ENCODE measurements around the gene ARPC1B. TPM values are rescaled to one million over a fixed set of nuclear protein-coding genes. Genes with fewer than 3 reads are reported as not detected.
"Not testable (repeated sequence)": the region's sequence is repeated elsewhere in the genome, so short reads cannot be mapped to it uniquely, and the experiment has no call there.

Gene ARPC1B
- total RNA-seq, 1 donor from 2014 or later, result 888 TPM

- no peak for DNase-seq (ENCODE audit: low read depth, low spot score)
Observed at GRCh38 chr7:99368750-99369389, 5.7 kb upstream of the ARPC1B start.

DNA sequence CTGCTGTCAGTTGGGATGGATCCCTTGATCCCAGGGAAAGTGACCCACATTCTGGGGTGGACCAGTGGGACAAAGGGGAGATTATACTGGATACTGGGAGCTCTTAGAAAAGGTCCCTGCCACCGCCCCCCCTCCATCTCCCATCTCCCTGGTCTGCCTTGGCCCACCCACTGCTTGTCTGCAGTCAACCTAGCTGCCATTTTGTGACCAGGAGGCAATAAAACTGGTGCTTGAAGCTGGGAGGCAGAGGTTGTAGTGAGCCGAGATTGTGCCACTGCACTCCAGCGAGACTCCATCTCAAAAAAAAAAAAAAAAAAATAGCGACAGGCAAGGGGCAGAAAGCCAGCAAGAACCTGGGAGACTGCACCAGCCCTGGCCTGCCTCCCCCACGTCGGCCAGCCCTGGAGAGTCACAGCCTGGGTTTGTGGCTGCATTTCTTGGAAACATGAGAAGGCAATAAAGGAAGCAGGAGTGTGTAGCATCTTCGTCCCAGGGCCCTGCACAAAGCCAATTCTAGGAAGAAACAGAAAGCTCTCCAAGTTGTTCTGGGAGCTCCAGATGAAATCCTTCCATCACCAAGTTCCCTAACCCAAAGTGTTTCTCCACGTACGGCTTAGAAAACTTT is 4.7 kb upstream of the ARPC1B start:
- DNase-seq (ENCODE audit: low read depth, low spot score), result no peak

DNA sequence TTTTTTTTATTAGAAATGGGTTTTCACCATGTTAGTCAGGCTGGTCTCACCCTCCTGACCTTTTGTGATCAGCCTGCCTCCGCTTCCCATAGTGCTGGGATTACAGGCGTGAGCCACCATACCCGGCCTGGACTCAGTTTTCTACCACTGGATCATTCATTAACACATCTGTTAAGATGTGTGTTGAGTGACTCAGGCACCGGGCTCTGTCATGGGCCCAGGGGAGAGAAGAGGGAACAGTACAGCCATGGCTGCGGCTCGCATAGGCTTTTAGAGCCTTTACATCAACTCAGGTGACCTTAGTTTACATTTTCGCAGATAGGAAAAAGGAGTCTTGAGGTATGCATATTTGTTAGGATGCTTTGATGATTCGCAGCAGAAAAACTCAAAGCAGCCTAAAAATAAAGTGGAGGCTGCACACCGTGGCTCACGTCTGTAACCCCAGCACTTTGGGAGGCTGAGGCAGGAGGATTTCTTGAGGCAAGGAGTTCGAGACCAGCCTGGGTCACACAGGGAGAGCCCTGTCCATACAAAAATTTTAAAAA is 3.1 kb upstream of the ARPC1B start:
- no peak for DNase-seq (ENCODE audit: low read depth, low spot score)

- DNase-seq (ENCODE audit: low read depth, low spot score), result no peak
Observed at GRCh38 chr7:99372275-99373090, 2.0 kb upstream of the ARPC1B start.

GRCh38 chr7:99373091-99374066 is 1.2 kb upstream of the ARPC1B start:
- no peak for DNase-seq (ENCODE audit: low read depth, low spot score)

DNA sequence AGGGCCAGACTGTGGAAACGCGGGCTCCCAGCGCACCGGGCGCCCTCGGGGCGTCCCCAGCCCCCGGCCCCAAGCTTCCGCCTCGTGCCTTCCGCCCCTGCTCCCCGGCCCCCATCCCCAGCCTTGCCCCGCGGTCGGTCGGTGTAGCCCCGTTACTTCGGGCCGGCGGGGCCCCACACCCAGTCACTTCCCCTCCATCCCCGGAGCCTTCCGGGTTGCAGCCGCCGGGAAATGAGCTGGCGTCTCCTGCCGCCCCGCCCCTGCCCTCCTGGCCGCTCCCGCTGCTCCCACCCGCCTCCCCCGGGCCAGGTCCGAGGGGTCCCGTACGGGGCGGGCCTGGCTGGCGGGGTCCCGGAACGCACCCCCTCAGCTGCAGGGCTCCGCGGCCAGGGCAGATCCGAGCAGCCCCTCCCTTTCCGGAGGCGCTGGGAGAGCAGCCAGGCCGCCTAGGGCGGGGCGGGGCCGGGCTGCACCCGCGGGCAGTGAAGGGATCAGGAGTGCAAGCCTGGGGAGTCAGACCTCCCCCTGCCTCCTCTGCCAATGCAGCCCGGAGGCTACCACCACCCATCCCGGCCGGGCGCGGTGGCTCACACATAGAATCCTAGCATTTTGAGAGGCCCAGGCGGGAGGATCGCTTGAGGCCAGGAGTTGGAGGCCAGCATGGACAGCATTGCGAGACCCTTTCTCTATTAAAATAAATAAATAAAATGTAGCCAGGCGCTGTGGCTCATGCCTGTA is 709 bp downstream of the ARPC1B start:
- peak; percentile 45 for DNase-seq (ENCODE audit: low read depth, low spot score)

- peak; percentile 94 for DNase-seq (ENCODE audit: low read depth, low spot score)
Observed at GRCh38 chr7:99379043-99379577, 4.6 kb downstream of the ARPC1B start.

GRCh38 chr7:99379693-99380031 is 5.1 kb downstream of the ARPC1B start:
- not testable (repeated sequence) for DNase-seq (ENCODE audit: low read depth, low spot score)

- peak; percentile 43 for DNase-seq (ENCODE audit: low read depth, low spot score)
Observed at GRCh38 chr7:99380032-99380822, 5.7 kb downstream of the ARPC1B start.

- no peak for DNase-seq (ENCODE audit: low read depth, low spot score)
Observed at GRCh38 chr7:99380823-99381663, 6.5 kb downstream of the ARPC1B start.

GRCh38 chr7:99381664-99382075 is 7.1 kb downstream of the ARPC1B start:
- no peak for DNase-seq (ENCODE audit: low read depth, low spot score)

GRCh38 chr7:99383203-99383602 is 8.7 kb downstream of the ARPC1B start:
- no peak for DNase-seq (ENCODE audit: low read depth, low spot score)

GRCh38 chr7:99383791-99384370 is 9.4 kb downstream of the ARPC1B start:
- no peak for DNase-seq (ENCODE audit: low read depth, low spot score)

- DNase-seq (ENCODE audit: low read depth, low spot score), result no peak
Observed at GRCh38 chr7:99384523-99384922, 10.0 kb downstream of the ARPC1B start.

GRCh38 chr7:99385564-99385963 is 11.0 kb downstream of the ARPC1B start:
- no peak for DNase-seq (ENCODE audit: low read depth, low spot score)

DNA sequence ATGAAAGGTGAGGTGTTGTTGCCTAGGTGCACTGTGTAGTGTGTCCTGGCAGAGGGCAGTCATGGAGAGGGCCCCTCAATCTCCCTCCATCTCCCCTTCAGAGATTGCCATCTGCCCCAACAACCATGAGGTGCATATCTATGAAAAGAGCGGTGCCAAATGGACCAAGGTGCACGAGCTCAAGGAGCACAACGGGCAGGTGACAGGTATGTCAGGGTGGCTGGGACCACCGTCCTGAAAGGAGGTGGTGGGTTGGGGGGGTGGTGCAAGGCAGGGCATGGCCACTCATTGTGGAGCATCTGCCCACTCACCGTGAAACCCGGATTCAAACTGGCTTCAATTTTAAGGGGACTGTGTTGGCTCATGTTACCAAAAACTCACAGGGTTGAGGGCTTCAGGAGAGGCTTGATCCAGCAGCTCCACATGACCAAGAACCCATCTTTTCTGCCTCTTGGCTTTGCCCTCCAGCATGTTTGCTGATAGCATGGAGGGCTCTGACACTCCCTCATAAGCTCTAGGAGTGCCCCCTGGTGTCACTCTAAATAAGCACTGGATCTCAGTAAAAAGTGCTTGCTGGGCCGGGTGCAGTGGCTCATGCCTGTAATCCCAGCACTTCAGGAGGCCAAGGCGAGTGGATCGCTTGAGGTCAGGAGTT is 12.2 kb downstream of the ARPC1B start:
- DNase-seq (ENCODE audit: low read depth, low spot score), result no peak

- not testable (repeated sequence) for DNase-seq (ENCODE audit: low read depth, low spot score)
Observed at GRCh38 chr7:99387239-99387635, 12.7 kb downstream of the ARPC1B start.

All from pulmonary artery endothelial cell (primary cell).